ENCODE data around the gene GBX2.

Gene GBX2

DNA sequence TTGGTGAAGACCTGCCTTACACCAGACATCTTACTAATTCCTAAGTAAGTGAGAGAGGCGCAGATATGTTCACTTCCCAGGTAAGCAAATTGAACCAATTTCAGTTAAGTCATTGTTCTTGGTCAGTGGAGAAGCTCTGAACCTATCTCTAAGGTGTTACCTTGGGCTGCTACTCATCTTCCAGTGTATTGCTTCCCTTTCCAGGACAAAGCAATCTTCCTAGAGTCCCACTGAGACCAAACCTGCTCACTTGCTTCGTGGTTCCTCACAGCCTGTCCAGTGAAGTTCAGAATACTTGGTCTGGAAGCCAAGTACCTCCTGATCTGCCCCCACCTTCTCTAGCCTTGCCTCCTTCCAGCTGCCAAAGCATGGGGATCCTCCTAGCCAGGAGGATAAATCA, 22.5 kb upstream of the GBX2 start:
- H3K4me3 ChIP-seq (ENCODE audit: low read depth, low read length) = no peak overlapping the region
- no peak for DNase-seq (ENCODE audit: low read depth)

DNA sequence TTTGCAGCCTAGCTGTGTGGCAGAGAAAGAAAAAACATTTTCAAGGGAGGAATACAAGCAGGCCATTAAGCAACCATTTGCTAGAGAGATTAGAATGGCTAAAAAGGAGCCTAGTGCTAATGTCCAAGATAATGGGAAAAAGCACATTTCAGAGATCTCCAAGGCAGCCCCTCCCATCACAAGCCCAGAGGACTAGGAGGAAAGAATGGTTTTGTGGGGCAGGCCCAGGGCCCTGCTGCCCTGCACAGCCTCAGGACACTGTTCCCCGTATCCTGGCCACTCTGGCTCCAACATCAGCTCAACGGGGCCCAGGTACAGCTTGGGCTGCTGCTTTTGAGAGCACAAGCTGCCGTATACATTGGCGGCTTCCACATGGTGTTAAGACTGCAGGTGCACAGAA, 16.5 kb upstream of the GBX2 start:
- H3K4me3 ChIP-seq (ENCODE audit: low read depth, low read length) = no peak overlapping the region
- no peak for DNase-seq (ENCODE audit: low read depth)

DNA sequence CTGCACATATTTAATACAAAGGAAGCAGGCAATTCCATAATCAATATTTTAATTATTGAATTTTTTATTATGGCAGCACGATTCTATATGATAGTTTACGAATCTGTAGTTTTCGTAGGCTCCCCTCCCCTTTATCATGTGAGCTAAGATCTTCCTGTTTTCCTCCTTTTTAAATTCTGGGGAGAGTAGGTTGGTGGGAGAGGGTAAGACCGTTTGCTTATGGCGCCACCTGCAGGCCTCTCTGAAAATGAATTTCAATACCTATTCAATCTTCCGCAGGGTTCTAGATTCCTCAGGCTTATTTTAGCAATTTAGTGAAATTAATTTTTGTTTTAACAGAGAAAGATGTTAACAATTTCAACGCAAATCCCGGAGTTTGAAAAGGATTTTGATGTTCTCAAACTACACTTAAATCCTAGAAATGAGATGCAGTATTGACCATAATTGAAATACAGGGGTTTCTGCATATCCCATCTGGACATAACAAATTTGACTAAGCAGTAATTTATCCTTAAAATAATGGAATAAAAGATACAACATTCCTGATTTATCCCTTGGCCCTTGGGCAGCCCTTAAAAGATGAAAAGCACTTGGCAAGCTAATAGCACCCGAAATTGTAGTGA, 12.8 kb upstream of the GBX2 start:
- no peak overlapping the region for H3K4me3 ChIP-seq (ENCODE audit: low read depth, low read length)
- DNase-seq (ENCODE audit: low read depth) = no peak

DNA sequence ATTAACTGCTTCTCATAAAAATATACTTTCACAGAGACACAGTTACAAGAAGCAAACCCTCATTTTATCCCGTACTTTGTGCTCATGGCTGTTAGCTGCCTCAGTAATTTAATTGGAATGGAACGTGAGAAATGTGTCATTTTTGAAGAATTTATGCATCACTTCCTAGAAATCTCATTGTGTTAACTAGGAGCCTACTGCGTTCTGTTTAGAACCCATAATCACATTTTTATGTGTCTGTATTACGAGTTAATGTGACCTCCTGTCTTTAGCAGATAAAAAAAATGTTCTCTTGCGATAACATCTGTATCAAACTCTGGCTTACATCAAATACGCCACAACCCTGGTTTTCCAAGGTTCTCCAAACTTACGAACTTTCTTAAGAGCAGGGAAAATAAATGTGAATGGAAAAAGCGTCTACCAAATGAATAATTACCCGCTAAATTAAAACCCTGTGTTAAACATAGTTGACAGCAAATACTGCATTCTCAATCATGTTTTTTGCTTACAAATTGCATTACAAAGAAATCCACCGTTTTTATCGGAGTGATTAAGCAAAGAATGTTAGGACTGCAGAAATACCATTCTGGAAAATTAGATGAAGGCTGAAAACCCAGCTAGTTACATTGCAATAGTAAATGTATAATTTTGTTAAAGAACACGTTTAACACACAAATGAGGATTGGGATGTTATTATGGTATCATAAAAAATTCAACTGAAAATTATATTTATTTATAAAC, 12.1 kb upstream of the GBX2 start:
- peak overlapping the region; percentile 47 for H3K4me3 ChIP-seq (ENCODE audit: low read depth, low read length)
- no peak for DNase-seq (ENCODE audit: low read depth)

DNA sequence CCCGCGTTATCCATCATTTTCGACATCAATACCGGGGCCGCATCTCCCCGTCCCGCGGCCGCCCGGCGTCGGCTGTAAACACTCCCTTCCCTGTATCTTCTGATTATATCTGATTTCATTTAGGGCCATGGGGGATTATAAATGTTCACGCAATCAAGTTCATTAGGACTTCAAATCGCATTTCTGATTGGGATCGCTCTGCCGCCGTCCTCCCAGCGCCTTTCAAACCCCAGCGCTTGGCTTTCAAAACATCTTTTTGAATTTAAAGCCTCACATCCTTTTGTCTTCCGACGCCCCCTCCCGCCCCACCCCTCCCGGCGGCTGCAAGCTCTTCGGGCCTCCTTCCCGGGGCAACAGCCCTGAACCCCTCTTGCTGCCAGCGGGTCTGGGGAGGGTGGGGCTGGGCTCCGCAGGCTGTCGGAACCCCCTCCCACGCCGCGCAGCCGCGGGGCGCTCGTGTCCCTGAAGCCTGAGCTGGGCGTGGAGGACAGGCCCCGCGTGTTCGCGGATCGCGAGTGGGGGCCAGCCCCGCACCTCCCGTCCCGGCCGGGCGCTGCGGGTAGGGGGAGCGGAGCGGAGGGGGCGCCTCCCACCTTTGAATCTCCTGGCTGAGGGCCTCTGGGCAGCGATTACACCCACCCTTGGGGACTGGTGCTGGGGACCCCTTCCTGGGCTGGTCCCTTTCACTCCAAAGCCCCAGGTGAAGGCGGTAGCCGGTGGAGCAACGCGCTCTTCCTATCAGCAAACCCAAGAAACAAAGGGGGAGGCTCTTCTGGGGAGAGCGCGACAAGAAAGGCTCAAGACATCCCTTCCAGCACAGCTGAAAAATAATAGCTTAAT, 11.3 kb upstream of the GBX2 start:
- H3K4me3 ChIP-seq (ENCODE audit: low read depth, low read length) = peak overlapping the region; percentile 47
- DNase-seq (ENCODE audit: low read depth) = no peak

DNA sequence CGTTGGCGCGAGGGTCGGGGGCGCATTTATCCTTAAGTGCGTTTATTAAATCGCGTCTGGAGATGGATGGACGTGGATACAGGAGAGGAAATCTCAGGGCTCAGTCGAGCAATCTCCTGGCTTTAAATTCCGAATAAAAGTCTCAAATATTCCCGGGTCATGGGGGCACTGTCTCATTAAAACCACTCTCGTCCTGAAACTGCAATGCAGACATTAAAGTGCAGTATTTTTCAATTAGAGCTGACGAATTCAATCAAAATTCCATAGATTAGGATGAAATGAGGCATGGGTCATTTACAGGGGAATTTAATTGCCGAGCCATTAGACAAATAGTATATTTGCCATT, 10.7 kb upstream of the GBX2 start:
- DNase-seq (ENCODE audit: low read depth) = no peak
- H3K4me3 ChIP-seq (ENCODE audit: low read depth, low read length) = peak overlapping the region; percentile 47

DNA sequence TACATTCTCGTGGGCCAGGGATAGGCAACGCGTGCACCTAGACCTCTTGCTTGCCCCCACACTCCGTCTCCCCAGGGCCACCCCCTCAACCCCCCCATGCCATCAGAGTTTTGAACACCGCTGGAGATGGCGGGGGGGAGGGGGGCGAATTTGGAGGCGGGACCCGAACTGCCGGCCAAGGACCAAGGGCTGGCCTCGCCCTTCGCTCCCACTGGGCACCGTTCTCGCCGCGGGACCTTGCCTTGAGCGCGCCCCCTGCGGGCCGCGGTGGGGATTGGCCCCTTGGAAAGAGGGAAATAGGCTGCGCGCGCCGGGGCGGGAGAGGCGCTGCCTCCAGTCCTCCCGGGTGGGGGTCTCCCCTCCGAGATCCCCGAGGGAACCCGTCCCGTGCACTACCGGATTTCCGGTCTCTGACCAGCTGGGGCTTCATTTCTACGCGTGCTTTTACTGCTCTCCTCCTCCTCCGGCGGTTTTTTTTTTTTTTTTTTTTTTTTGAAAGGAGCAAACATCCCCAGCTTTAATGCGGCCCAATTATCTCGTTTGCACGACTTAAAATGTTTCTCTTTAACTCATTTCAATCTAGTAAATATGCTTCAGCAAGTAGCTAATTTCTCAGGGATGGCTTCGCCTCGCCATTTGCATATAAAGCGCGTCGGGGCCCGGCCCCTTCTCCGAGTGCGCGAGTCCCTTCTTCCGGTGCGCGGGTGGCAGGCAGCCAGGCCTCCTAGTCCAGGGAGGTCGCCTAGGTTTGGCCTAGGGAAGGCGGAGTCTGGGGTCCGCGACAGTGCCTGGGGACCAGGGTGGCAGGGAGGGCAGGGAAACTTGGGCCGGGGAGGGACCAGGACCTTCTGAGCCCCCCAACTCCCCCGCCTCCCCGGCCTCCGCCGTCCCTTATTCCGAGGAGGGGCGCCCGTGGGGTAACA, 10.0 kb upstream of the GBX2 start:
- DNase-seq (ENCODE audit: low read depth) = no peak
- H3K4me3 ChIP-seq (ENCODE audit: low read depth, low read length) = peak overlapping the region; percentile 47

DNA sequence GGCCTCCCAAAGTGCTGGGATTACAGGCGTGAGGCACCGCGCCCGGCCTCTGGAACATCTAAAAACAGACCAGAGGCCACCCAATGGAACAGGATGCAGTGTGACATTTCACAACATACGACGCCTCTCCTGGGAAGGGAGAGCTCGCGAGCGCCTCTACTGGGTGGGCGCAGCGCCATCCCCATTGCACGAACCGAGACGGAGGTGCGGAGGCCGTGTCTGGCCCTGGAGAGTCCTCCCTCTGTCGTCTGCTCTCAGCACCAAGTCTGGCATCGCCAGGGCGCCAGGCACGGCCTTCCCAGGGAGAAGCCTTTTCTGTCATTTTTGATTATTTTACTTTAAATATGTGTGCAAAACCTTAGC, 9.4 kb upstream of the GBX2 start:
- no peak overlapping the region for H3K4me3 ChIP-seq (ENCODE audit: low read depth, low read length)
- no peak for DNase-seq (ENCODE audit: low read depth)

DNA sequence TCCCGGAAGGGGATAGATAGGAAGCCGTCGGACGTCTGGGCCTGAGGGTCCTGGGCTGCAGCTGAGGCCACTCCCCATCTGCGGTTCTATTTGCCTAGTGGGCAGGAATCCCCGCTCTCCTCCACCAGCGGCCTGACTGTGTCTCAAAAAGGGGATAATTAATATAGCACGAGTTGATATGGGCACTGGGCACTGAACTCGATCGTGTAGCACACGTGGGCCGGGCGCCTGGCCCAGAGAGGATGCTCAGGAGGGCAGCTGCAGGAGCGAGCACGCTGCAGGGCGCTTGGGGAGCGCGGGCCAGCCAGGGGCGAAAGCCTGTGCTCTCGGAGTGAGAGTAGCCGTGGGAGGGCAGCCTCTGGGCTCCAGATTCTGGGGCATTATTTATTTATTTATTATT, 8.8 kb upstream of the GBX2 start:
- DNase-seq (ENCODE audit: low read depth) = no peak
- H3K4me3 ChIP-seq (ENCODE audit: low read depth, low read length) = no peak overlapping the region

DNA sequence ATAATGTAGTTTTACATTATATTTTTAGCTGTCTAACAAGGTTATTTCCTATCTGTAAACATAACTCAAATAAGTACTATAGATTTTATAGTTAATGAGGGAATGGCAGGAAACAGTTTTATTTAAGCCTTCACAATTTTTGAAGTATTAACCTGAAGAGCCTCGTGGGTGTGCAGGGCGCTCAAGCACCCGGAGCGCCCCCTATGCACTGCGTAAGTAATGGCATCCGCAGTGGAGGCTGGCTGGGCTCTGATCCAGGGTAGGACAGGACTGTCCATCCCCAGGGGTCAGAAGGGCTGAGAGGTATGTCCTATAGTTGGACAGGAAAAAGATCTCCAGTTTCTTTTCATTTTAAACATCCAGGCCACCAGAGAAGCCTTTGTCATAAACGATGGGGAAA, 8.2 kb upstream of the GBX2 start:
- H3K4me3 ChIP-seq (ENCODE audit: low read depth, low read length) = no peak overlapping the region
- DNase-seq (ENCODE audit: low read depth) = no peak

DNA sequence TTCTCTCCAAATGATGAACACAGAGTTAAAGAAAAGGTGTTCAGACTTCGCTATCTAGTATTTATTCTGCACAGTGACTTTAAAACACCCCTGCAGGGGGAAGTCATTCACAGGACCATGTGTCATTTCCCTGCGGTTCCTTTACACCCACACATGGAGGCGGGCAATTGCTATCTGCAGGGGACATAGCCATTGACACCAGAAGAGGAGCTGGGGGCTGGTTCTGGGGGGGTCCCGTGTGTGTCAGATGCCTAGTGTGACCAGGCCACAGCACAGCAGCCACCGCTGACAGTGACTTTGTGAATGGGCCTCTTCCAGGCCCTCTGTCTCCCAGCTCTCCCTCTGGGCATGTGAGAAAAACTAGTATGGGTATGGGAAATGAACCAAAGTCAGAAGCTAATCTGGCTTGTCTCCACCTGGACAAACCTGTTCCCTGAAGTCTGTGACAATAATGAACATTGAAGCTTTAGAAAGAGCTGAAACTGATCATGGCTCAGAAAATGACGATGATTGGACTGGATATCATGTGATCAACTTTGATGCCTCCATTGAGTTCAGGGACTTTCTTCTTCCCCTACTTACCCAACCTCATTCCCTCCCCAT, 7.5 kb upstream of the GBX2 start:
- no peak for DNase-seq (ENCODE audit: low read depth)
- H3K4me3 ChIP-seq (ENCODE audit: low read depth, low read length) = no peak overlapping the region

DNA sequence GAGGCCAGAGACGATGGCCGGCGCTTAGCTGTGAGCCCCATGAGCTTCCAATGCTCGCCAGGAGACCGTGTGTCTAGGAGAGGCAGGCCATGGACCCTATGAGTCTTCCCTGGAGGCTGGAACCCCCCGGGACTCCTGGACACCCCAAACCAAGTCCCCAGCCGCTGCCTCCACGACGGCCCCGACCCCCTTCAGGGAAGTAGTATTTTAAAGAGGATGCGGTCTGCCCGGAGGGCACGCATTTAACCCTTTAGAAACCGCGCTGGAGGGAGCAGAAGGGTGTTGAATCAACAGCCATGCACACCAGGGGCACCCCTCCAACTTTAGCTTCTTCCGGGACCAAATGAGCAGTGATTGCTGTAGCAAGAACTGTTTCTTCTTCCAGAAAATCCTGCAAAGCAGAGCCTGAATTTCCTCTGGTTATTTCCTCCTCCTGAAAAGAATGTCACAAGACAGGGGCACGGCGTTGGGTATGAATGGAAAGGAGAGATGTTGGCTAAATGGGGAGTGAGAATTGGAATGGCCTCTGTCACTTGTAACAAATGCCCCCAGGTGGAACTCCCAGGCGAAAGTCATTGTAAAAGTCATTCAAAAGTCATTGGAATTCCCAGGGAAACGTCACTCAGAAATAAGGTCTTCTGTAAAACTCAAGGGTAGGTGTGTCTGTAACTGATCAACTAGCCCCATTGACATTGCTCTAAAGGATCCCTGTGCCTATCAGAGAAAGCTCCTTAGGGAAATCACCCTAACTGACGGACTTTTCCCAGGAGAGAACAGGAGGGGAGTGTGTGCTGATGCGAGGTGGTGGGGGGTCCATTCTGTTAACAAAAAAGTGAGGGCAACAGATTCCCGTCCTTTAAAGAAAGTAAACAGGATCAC, 5.8 kb upstream of the GBX2 start:
- no peak overlapping the region for H3K4me3 ChIP-seq (ENCODE audit: low read depth, low read length)
- no peak for DNase-seq (ENCODE audit: low read depth)

DNA sequence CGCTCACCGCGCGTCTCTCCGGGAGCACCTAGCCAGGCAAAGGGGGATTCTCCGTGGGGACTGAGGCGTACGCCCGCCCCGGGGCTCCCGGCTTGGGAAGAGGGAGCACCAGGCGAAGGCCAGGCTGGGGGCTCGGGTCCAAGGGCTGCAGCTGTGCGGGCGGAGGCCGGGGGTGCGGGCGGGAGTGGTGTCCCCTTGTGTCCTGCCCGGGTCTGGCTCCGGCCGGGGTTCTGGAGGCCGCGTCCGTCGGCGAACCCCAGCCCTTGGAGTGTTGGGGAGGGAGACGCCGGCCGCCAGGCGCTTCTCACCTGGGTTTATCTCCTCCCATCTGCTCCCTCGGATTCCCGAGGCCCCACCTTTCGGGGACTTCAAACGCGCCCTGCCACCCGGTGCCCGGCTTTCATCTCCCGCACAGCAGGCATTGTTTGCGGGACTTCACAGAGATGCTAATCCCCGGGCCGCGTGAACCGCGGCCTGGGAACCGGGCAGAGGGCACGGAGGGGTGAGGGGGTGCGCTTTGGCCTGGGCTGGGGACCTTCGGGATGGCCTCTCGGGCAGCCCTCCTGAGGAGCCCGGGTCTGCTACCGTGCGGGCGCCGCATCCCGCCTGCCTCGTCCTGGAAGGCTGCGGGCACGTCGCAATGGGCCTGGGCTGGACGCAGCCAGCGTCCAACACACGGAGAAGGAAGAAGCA, 5.0 kb upstream of the GBX2 start:
- H3K4me3 ChIP-seq (ENCODE audit: low read depth, low read length) = no peak overlapping the region
- no peak for DNase-seq (ENCODE audit: low read depth)

DNA sequence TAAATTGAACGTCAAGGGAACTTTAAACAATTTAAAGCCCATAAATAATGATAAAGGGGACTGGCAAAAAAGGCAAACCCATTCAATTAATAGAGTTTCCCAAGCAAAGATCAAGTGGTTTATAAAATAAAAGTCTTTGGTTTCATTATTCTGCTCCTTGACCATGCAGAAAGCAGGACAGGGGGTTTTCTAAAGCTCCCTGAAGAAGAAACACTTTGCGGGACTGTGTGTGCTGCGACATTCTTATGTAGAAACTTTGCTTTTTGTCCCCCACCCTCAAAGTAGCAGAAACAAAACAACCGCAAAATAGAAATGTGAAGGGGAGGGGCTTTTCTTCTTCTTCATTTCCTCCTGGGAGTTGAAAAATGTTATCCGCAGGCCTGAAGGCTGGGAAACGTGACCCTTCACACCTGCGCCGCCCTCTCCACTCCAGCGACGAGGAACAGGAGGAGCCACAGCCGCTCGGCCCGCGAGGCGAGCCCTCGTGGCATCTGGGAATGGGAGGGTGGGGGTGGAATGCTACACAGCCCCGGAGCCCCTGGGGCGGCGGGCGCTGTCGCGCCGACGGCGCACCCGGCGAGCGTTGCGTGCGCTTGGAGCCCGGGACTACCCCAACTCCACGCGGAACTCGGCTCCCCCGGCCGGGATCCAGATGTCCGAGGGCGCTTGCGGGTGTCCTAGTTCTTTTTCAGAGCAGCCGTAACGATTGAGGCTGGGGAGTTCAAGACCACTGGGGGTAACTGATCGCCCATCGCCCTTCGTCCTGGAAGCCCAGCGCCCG, 4.3 kb upstream of the GBX2 start:
- DNase-seq (ENCODE audit: low read depth) = no peak

DNA sequence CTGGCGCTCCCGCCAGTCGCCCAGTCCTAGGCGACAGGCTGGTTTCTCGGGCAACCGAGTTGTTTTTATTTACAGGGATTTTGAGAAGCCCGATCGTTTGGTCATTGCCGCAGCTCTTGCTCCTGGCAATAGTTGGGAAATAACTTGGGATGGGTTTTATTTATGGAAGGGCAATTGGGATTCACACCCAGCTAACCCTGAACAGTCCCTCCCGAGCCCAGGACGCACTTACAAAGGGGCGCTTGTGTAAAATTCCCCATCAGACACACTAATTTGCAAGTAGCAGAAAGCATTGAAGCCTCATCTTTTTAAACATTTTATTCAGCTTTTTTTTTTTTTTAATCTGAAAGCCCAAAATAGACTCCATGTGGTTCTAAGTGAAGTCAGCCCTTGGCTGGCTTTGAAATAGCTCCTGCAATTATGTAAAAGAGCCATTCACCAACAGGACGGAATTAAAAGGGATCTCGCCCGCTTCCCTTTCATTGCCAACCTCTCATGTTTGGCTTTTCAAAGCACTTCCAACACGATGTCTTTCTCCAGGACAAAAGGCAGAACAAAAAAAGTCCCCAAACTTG, 3.6 kb upstream of the GBX2 start:
- no peak for DNase-seq (ENCODE audit: low read depth)

More for the DNA sequence above, 4.3 kb upstream of the GBX2 start:
- no peak overlapping the region for H3K4me3 ChIP-seq (ENCODE audit: low read depth, low read length)

DNA sequence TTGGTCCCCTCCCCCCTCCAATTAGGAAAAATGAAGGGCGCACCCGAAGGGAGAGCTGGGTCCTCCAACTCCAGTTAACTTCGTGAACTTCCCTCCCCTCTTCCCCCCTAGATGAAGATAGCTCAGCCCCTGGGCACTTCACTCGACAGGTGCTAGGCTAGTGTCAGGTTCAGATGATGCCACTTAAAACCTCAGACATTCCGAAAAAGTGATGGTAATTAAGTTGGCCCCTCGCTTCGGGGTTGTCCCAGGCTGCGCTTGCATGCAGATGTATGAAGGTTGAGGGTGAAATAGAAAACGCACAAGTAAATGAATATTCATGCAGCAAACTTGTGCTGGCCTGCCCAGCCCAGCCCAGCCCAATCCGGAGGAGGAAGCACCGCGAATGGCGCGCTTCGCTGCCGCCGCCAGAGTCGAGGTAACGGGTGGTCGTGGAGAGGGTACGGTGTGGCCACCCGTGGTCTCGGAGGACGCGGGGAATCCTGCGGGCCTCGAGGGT, 3.0 kb upstream of the GBX2 start:
- DNase-seq (ENCODE audit: low read depth) = no peak
- no peak overlapping the region for H3K4me3 ChIP-seq (ENCODE audit: low read depth, low read length)

More for the DNA sequence above, 3.6 kb upstream of the GBX2 start:
- no peak overlapping the region for H3K4me3 ChIP-seq (ENCODE audit: low read depth, low read length)

Data from skeletal muscle cell (primary cell).